ENCODE results near the gene TXNIP. TPM values are rescaled to one million over a fixed set of nuclear protein-coding genes. Genes with fewer than 3 reads are reported as not detected.

Gene TXNIP
- total RNA-seq, 1 donor from 2014 or later = 260 TPM

- DNase-seq (ENCODE audit: low read depth) = no peak
These were observed 49.8 kb downstream of the TXNIP start for GRCh38 chr1:145946477-145946986.

- DNase-seq (ENCODE audit: low read depth) = no peak
These were observed 51.8 kb downstream of the TXNIP start for GRCh38 chr1:145944532-145944931.

GRCh38 chr1:145942871-145943270 is 53.5 kb downstream of the TXNIP start:
- DNase-seq (ENCODE audit: low read depth) = no peak

Other genes starting within 250 kb of the TXNIP start
- gene RNF115, start 172.5 kb downstream of the TXNIP start, total RNA-seq = 22.7 and 30.4 TPM in 2 replicates
- 26.8 and 27.2 TPM in 2 replicates for gene POLR3C, start 172.4 kb downstream of the TXNIP start, total RNA-seq
- 10.7 and 13.6 TPM in 2 replicates for gene NUDT17, start 150.9 kb downstream of the TXNIP start, total RNA-seq
- gene PIAS3, start 137.5 kb downstream of the TXNIP start, total RNA-seq = 27.9 and 28.1 TPM in 2 replicates
- 0.13 and 0.31 TPM in 2 replicates for gene ANKRD35, start 110.7 kb downstream of the TXNIP start, total RNA-seq
- gene ITGA10, start 86.5 kb downstream of the TXNIP start, total RNA-seq = 30.2 and 41.5 TPM in 2 replicates
- 27.1 and 34.2 TPM in 2 replicates for gene PEX11B, start 77.9 kb downstream of the TXNIP start, total RNA-seq
- 191 and 218 TPM in 2 replicates for gene RBM8A, start 69.1 kb downstream of the TXNIP start, total RNA-seq
- gene LIX1L, start 38.6 kb downstream of the TXNIP start, total RNA-seq = 24.4 and 24.7 TPM in 2 replicates
- gene ANKRD34A, start 32.0 kb downstream of the TXNIP start, total RNA-seq = 1.6 and 2.5 TPM in 2 replicates
- gene POLR3GL, start 31.9 kb downstream of the TXNIP start, total RNA-seq = 36.0 and 37.3 TPM in 2 replicates
- 184 and 334 TPM in 2 replicates for gene HJV, start 25.2 kb upstream of the TXNIP start, total RNA-seq
- 1.0 and 1.1 TPM in 2 replicates for gene NBPF10, start 148.2 kb upstream of the TXNIP start, total RNA-seq
- 43.2 and 56.2 TPM in 2 replicates for gene NOTCH2NLA, start 232.4 kb upstream of the TXNIP start, total RNA-seq